Esophagus (tissue), 2 donors: ENCODE results near the gene AHDC1. TPM values are rescaled to one million over a fixed set of nuclear protein-coding genes. Genes with fewer than 3 reads are reported as not detected.
A peak's percentile ranks its signal among the peaks of the same experiment; 100 is the strongest.
"Not testable (repeated sequence)": the region's sequence is repeated elsewhere in the genome, so short reads cannot be mapped to it uniquely, and the experiment has no call there.

Source experiments
- H3K27ac ChIP-seq, 2 donors: one replicate each; pipeline ENCODE4 v1.5.1; 2013; ENCODE audit warnings: low read depth in 2 of 2, mild to moderate bottlenecking in 2 of 2, inconsistent platforms in 1 of 2, low read length in 1 of 2, moderate library complexity in 1 of 2
- H3K27me3 ChIP-seq, 2 donors: one replicate each; pipeline ENCODE4 v1.6.1; 2013; ENCODE audit warnings: low read length in 2 of 2, control low read depth in 1 of 2, mild to moderate bottlenecking in 1 of 2; ENCODE audit not compliant: insufficient read depth in 2 of 2, control insufficient read depth in 1 of 2
- H3K36me3 ChIP-seq, 2 donors: one replicate each; pipeline ENCODE4 v1.6.1; 2013; ENCODE audit warnings: low read length in 1 of 2; ENCODE audit not compliant: control insufficient read depth in 2 of 2, insufficient read depth in 2 of 2
- H3K4me1 ChIP-seq, 2 donors: one replicate each; pipeline ENCODE4 v1.6.1; 2013; ENCODE audit warnings: low read length in 1 of 2; ENCODE audit not compliant: control insufficient read depth in 2 of 2, insufficient read depth in 2 of 2
- H3K4me3 ChIP-seq, 2 donors: one replicate each; pipeline ENCODE4 v1.5.1; 2013; ENCODE audit warnings: low read length in 2 of 2, mild to moderate bottlenecking in 2 of 2, low read depth in 1 of 2, moderate library complexity in 1 of 2
- H3K9me3 ChIP-seq, 2 donors: one replicate each; pipeline ENCODE4 v1.6.1; 2013; ENCODE audit warnings: mild to moderate bottlenecking in 2 of 2, low read depth in 1 of 2, low read length in 1 of 2, moderate library complexity in 1 of 2; ENCODE audit not compliant: control insufficient read depth in 2 of 2, insufficient read depth in 1 of 2
- WGBS, 2 donors: extraction: QIAGEN DNeasy Blood & Tissue Kit; methylation state at CpG; one replicate each; pipeline ENCODE4 v1.1.7; 2013; 5-methylcytosine and 5-hydroxymethylcytosine counted together
- polyA plus RNA-seq, 2 donors: library from polyadenylated mRNA; stranded (reverse); fragments of 200-250 nt; gene quantifications; one replicate each; pipeline ENCODE4 v1.2.3, GENCODE V29; 2013
- donor health status: healthy with polysubstance abuse.
- donor health status: Bipolar disorder and iron deficiency.

Gene AHDC1
- polyA plus RNA-seq, 2 donors, result 24.7 to 58.4 TPM

DNA sequence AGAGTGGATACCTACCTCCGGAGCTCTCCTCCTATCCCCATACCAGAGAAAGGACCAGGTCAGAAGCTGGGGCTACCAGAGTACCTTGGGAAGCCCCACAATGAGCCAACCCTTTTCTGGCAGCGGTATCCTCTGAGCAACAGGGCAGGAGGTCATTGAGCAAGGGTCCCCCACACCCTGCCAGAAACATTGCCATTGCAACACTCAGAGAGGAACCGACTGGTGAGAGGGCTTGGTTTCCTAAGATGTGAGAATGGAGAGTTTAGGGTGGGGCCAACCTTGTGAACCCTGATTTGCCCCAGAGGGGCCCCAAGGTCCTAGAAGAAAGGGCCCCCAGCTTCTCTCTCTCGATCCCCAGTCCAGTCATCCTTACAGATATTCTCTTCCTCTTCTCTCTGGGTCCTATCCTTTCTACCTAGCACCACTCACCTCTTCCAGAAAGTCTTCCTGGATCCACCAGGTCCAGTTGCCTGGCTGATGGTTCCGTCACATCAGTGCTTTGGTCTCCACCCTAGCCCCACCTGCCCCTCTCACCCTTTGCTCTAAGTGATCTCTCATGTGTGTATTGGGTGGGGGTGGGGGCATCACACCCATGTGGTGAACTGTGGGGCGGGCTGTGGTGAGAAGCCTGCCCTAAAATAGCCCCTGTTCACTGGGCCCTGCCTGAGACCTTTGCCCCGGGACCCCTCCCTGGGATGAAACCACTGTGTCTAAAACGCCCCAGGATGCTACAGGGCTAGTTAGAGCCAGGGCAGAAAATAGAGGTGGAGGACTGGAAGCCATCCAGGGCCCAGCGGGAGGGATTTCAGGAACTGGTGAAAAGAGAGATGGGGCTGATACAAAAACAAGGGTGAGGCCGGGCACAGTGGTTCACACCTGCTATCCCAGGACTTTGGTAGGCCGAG lies 22.3 kb upstream of the AHDC1 start:
- Histone ChIP-seq H3K36me3 (no peaks in the 10 kb centered on the region), H3K4me3 (no peak overlapping the region), H3K4me1 (peaks cover 0 to 10% of the 10 kb centered on the region in 2 donors), H3K27ac (peak overlapping the region in 1 of 2 donors; percentile 26), H3K9me3 (no peaks in the 10 kb centered on the region), H3K27me3 (no peaks in the 10 kb centered on the region)
- WGBS, 2 donors, result 72 to 74% methylated on average over 11 of the region's 11 CpGs

- H3K27ac ChIP-seq, result peak overlapping the region; percentile 33 to 89
- H3K4me3 ChIP-seq, result no peak overlapping the region
- no peaks in the 10 kb centered on the region for H3K9me3 ChIP-seq
- WGBS, 2 donors, result 49 to 56% methylated on average over 7 of the region's 7 CpGs
- H3K4me1 ChIP-seq, result peaks cover 0 to 9% of the 10 kb centered on the region in 2 donors
- H3K36me3 ChIP-seq, result no peaks in the 10 kb centered on the region
- H3K27me3 ChIP-seq, result no peaks in the 10 kb centered on the region
Observed at GRCh38 chr1:27624467-27625178, 20.7 kb upstream of the AHDC1 start.

DNA sequence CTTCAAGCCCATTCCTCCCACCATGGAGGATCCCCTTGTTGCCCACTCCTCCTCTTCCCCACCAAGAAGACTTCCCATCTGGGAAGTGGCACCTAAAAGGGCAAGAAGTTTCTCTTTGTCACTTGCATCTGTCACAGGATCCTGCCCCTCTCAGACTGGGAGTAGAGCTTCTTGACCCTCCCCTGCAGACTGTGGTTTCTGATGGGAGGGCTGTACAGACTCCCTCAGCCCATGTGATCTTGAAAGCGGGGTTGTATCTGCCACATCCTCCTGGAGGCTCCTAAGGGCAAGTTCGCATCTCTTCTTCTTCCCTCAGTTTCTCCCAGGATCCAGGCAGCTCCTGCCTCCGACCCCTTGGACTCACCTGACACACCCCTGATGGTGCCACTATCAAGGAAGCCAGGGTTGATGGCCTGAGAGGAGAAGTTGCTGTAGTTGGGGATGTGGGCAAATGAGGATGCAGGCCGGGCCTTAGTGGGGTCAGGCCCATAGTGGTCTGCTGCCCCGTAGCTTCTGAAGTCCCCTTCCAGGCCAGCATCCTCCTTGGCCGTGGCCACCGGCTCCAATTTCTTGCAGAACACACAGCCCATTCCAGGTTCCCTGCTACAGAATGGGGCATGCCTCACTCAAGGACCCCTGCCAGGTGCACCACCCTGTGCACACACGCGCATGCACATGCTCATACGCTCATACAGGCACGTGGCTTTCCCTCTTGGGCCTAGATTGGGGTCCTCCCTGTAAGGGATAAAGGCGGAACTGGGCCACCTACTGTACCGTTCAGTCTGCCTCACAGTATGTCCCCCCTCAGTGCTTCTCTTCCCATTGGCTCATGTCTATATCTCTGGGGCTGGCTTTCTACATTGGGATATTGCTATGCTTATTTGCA lies 19.6 kb upstream of the AHDC1 start:
- Histone ChIP-seq H3K27me3 (no peaks in the 10 kb centered on the region), H3K4me1 (peaks cover 0 to 9% of the 10 kb centered on the region in 2 donors), H3K4me3 (no peak overlapping the region), H3K9me3 (no peaks in the 10 kb centered on the region), H3K36me3 (no peaks in the 10 kb centered on the region), H3K27ac (no peak overlapping the region)
- 82 to 87% methylated on average over 13 of the region's 13 CpGs for WGBS, 2 donors

DNA sequence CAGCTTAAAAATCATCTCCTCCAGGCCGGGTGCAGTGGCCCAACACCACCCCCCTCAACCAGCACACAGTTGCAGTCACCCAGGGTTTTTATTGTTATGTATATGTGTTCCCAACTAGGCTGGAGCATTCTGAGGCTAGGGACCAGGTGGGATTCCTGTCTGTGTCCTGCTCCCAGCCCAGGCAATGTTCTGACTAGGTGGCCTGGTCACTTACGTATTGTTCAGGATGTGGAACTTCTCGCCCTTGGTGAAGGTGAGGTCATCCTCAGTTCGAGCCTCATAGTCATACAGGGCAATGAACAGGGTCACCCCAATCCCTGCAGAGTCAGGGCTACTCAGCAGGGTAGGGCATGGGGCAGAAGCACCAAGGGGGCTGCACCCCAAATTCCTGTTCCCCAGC lies 18.9 kb upstream of the AHDC1 start:
- no peak overlapping the region for H3K4me3 ChIP-seq
- H3K4me1 ChIP-seq, result peaks cover 0 to 12% of the 10 kb centered on the region in 2 donors
- H3K9me3 ChIP-seq, result no peaks in the 10 kb centered on the region
- no peaks in the 10 kb centered on the region for H3K27me3 ChIP-seq
- WGBS, 2 donors, result 79 to 81% methylated on average over 4 of the region's 4 CpGs
- no peaks in the 10 kb centered on the region for H3K36me3 ChIP-seq
- H3K27ac ChIP-seq, result no peak overlapping the region

- H3K4me3 ChIP-seq, result no peak overlapping the region
- H3K9me3 ChIP-seq, result no peaks in the 10 kb centered on the region
- H3K4me1 ChIP-seq, result peaks cover 3 to 12% of the 10 kb centered on the region in 2 donors
- no peaks in the 10 kb centered on the region for H3K27me3 ChIP-seq
- no peaks in the 10 kb centered on the region for H3K36me3 ChIP-seq
- 55 to 58% methylated on average over 7 of the region's 7 CpGs for WGBS, 2 donors
- H3K27ac ChIP-seq, result no peak overlapping the region
Observed at GRCh38 chr1:27621051-27621920, 17.3 kb upstream of the AHDC1 start.

GRCh38 chr1:27619782-27620438 lies 16.0 kb upstream of the AHDC1 start:
- H3K4me1 ChIP-seq, H3K27ac ChIP-seq, H3K9me3 ChIP-seq, H3K4me3 ChIP-seq, H3K36me3 ChIP-seq, H3K27me3 ChIP-seq: not testable (repeated sequence)
- 94% methylated on average over 7 of the region's 7 CpGs for WGBS, 2 donors

DNA sequence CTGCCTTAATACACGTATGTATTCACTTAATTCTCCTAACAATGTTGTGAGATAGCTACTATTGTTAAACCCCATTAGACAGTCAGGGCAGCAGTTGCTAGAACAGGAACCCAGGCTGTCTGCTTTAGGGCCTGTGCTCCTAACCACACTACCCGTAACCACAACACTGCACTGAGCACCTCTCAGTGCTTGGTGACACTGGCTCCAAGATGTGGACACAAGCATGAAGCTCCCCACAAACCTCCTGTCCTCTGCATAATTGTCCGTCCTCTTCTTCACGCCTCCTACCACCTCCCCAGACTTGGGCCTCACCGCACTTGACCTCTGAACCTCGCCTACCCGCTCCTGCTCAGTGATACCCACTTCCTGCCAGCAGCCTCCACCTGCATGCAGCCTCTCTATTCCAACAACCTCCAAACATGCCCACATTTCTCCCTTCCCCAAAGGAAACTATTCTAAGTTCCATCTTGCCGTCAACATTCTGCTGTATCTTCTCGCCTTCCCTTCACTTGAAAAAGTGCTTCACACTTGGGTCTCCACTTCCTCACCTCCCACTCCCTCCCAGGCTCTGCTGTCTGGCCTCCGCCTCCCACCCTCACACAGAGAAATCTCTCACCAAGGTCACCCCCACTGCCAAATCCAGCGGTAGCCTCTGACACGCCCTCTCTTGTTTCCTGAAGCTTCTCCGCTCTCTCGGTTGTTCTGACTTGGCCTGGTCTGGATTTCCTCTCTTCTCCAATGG lies 14.6 kb upstream of the AHDC1 start:
- no peaks in the 10 kb centered on the region for H3K27me3 ChIP-seq
- no peak overlapping the region for H3K27ac ChIP-seq
- peaks cover 0 to 2% of the 10 kb centered on the region in 2 donors for H3K36me3 ChIP-seq
- H3K9me3 ChIP-seq, result no peaks in the 10 kb centered on the region
- 69 to 78% methylated on average over 14 of the region's 14 CpGs for WGBS, 2 donors
- H3K4me1 ChIP-seq, result peaks cover 3 to 6% of the 10 kb centered on the region in 2 donors
- H3K4me3 ChIP-seq, result no peak overlapping the region

GRCh38 chr1:27617420-27617819 lies 13.5 kb upstream of the AHDC1 start:
- H3K4me3 ChIP-seq, result no peak overlapping the region
- H3K27ac ChIP-seq, result no peak overlapping the region
- H3K27me3 ChIP-seq, result no peaks in the 10 kb centered on the region
- no peaks in the 10 kb centered on the region for H3K9me3 ChIP-seq
- H3K36me3 ChIP-seq, result peaks cover 0 to 2% of the 10 kb centered on the region in 2 donors
- 90 to 94% methylated on average over 2 of the region's 2 CpGs for WGBS, 2 donors
- peaks cover 3 to 6% of the 10 kb centered on the region in 2 donors for H3K4me1 ChIP-seq
